ENCODE data around the gene ASB2. TPM values are rescaled to one million over a fixed set of nuclear protein-coding genes. Genes with fewer than 3 reads are reported as not detected.

Gene ASB2
- total RNA-seq, 1 donor from 2014 or later = not detected

GRCh38 chr14:94001016-94001415, 24.6 kb upstream of the ASB2 start:
- no peak for DNase-seq (ENCODE audit: low spot score, unreplicated experiment)
- no peaks in the 10 kb centered on the region for H3K4me1 Mint-ChIP-seq (ENCODE audit: low read depth)
- TF ChIP-seq CTCF (IDR thresholded peaks at IDR 0.05; ENCODE audit: unreplicated experiment) = no peak
- H3K36me3 Mint-ChIP-seq (ENCODE audit: insufficient read depth) = no peaks in the 10 kb centered on the region
- H3K9me3 Mint-ChIP-seq (ENCODE audit: low read depth) = no peaks in the 10 kb centered on the region
- H3K4me3 Mint-ChIP-seq (ENCODE audit: low read depth) = no peak overlapping the region
- peaks cover 24% of the 10 kb centered on the region for H3K27me3 Mint-ChIP-seq
- H3K27ac Mint-ChIP-seq = no peak overlapping the region

- Mint-ChIP-seq H3K4me3 (ENCODE audit: low read depth) (no peak overlapping the region), H3K27me3 (peaks cover 28% of the 10 kb centered on the region), H3K4me1 (ENCODE audit: low read depth) (no peaks in the 10 kb centered on the region), H3K36me3 (ENCODE audit: insufficient read depth) (no peaks in the 10 kb centered on the region), H3K27ac (no peak overlapping the region), H3K9me3 (ENCODE audit: low read depth) (no peaks in the 10 kb centered on the region)
- DNase-seq (ENCODE audit: low spot score, unreplicated experiment) = no peak
- TF ChIP-seq CTCF (IDR thresholded peaks at IDR 0.05; ENCODE audit: unreplicated experiment) = no peak
Measured at GRCh38 chr14:94000267-94000666, 23.9 kb upstream of the ASB2 start.

GRCh38 chr14:93999573-93999972, 23.2 kb upstream of the ASB2 start:
- Mint-ChIP-seq H3K36me3 (ENCODE audit: insufficient read depth) (no peaks in the 10 kb centered on the region), H3K4me1 (ENCODE audit: low read depth) (no peaks in the 10 kb centered on the region), H3K27ac (no peak overlapping the region), H3K9me3 (ENCODE audit: low read depth) (no peaks in the 10 kb centered on the region), H3K4me3 (ENCODE audit: low read depth) (no peak overlapping the region), H3K27me3 (peaks cover 26% of the 10 kb centered on the region)
- TF ChIP-seq CTCF (IDR thresholded peaks at IDR 0.05; ENCODE audit: unreplicated experiment) = no peak
- DNase-seq (ENCODE audit: low spot score, unreplicated experiment) = no peak

- Mint-ChIP-seq H3K4me3 (ENCODE audit: low read depth) (no peak overlapping the region), H3K9me3 (ENCODE audit: low read depth) (no peaks in the 10 kb centered on the region), H3K27ac (no peak overlapping the region), H3K27me3 (peaks cover 26% of the 10 kb centered on the region), H3K4me1 (ENCODE audit: low read depth) (no peaks in the 10 kb centered on the region), H3K36me3 (ENCODE audit: insufficient read depth) (no peaks in the 10 kb centered on the region)
- DNase-seq (ENCODE audit: low spot score, unreplicated experiment) = no peak
- no peak for TF ChIP-seq CTCF (IDR thresholded peaks at IDR 0.05; ENCODE audit: unreplicated experiment)
Measured at GRCh38 chr14:93998871-93999403, 22.6 kb upstream of the ASB2 start.

GRCh38 chr14:93997916-93998870, 21.8 kb upstream of the ASB2 start:
- Mint-ChIP-seq H3K9me3 (ENCODE audit: low read depth) (no peaks in the 10 kb centered on the region), H3K4me1 (ENCODE audit: low read depth) (no peaks in the 10 kb centered on the region), H3K4me3 (ENCODE audit: low read depth) (no peak overlapping the region), H3K27me3 (peaks cover 22% of the 10 kb centered on the region), H3K36me3 (ENCODE audit: insufficient read depth) (no peaks in the 10 kb centered on the region), H3K27ac (no peak overlapping the region)
- no peak for DNase-seq (ENCODE audit: low spot score, unreplicated experiment)
- TF ChIP-seq CTCF (IDR thresholded peaks at IDR 0.05; ENCODE audit: unreplicated experiment) = no peak

Measured in progenitor cell of endocrine pancreas (in vitro differentiated cells).